ENCODE results near the gene TEKT3.

DNA sequence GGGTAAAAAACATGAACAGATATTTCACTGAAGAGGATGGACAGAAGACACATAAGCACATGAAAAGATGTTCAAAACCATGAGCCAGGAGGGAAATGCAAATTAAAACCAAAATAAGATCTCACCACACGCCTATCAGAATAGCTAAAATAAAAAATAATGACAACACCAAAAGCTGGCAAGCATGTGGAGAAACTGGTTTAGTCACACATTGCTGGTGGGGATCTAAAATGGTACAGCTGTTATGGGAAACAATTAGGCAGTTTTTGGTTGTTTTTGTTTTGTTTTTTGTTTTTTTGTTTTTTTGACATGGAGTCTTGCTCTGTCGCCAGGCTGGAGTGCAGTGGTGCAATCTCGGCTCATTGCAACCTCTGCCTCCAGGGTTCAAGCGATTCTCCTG lies 44.7 kb upstream of the TEKT3 start:
- TF ChIP-seq, protein P1, sequence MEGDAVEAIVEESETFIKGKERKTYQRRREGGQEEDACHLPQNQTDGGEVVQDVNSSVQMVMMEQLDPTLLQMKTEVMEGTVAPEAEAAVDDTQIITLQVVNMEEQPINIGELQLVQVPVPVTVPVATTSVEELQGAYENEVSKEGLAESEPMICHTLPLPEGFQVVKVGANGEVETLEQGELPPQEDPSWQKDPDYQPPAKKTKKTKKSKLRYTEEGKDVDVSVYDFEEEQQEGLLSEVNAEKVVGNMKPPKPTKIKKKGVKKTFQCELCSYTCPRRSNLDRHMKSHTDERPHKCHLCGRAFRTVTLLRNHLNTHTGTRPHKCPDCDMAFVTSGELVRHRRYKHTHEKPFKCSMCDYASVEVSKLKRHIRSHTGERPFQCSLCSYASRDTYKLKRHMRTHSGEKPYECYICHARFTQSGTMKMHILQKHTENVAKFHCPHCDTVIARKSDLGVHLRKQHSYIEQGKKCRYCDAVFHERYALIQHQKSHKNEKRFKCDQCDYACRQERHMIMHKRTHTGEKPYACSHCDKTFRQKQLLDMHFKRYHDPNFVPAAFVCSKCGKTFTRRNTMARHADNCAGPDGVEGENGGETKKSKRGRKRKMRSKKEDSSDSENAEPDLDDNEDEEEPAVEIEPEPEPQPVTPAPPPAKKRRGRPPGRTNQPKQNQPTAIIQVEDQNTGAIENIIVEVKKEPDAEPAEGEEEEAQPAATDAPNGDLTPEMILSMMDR (IDR thresholded peaks at IDR 0.05): no peak
- no peak for TF ChIP-seq POLR2AphosphoS5 (IDR thresholded peaks at IDR 0.05)
